Keratinocyte (primary cell): ENCODE results near the gene PPIP5K2. TPM values are rescaled to one million over a fixed set of nuclear protein-coding genes. Genes with fewer than 3 reads are reported as not detected.
A peak's percentile ranks its signal among the peaks of the same experiment; 100 is the strongest.

Experiments used
- DNase-seq: peaks from one replicate; pipeline ENCODE4 v3.0.0-alpha.2; 2011; ENCODE audit warnings: low read depth, missing footprints, low spot score
- FAIRE-seq: peaks from 2 replicates; lab custom pipeline; 2011; peaks lifted over from hg19 to GRCh38; lab: Jason Lieb, UNC
- H2AFZ ChIP-seq: 2 replicates; pipeline ENCODE4 v1.6.0; 2012; ENCODE audit warnings: low read length, control low read depth, inconsistent platforms; ENCODE audit not compliant: control insufficient read depth
- H3K27ac ChIP-seq: 2 replicates; pipeline ENCODE4 v1.5.1; 2011; ENCODE audit warnings: low read length; ENCODE audit not compliant: control insufficient read depth, insufficient read depth
- H3K27me3 ChIP-seq: 3 replicates; pipeline ENCODE4 v1.6.0; 2011; ENCODE audit warnings: low read length; ENCODE audit not compliant: control insufficient read depth, insufficient read depth; ENCODE audit errors: extremely low read depth
- H3K36me3 ChIP-seq, 2 experiments: 2 replicates in 1 of 2; 3 replicates in 1 of 2; pipeline ENCODE4 v1.5.1; 2011; ENCODE audit warnings: low read length in 2 of 2, mild to moderate bottlenecking in 1 of 2; ENCODE audit not compliant: control insufficient read depth in 2 of 2, insufficient read depth in 2 of 2; ENCODE audit errors: extremely low read depth in 1 of 2
- H3K4me1 ChIP-seq: 3 replicates; pipeline ENCODE4 v1.5.1; 2011; ENCODE audit warnings: low read length; ENCODE audit not compliant: control insufficient read depth, insufficient read depth; ENCODE audit errors: extremely low read depth
- H3K4me2 ChIP-seq: 3 replicates; pipeline ENCODE4 v1.6.0; 2011; ENCODE audit warnings: low read depth, low read length; ENCODE audit not compliant: control insufficient read depth, insufficient read depth; ENCODE audit errors: extremely low read depth
- H3K4me3 ChIP-seq, 3 experiments: fragments of 200-600 bp in 1 of 3; sonication (generic) in 1 of 3; 2 replicates in 2 of 3; 3 replicates in 1 of 3; pipeline ENCODE4 v1.5.1; 2011 to 2016; ENCODE audit warnings: low read length in 3 of 3, mild to moderate bottlenecking in 3 of 3, control low read depth in 2 of 3, inconsistent platforms in 1 of 3, low read depth in 1 of 3, mixed read lengths in 1 of 3, mixed run types in 1 of 3, moderate library complexity in 1 of 3; ENCODE audit not compliant: control insufficient read depth in 2 of 3, insufficient read depth in 2 of 3; ENCODE audit errors: extremely low read depth in 1 of 3
- H3K79me2 ChIP-seq: 2 replicates; pipeline ENCODE4 v1.6.0; 2012; ENCODE audit warnings: low read length; ENCODE audit not compliant: control insufficient read depth, insufficient read depth
- H3K9ac ChIP-seq: 3 replicates; pipeline ENCODE4 v1.6.0; 2011; ENCODE audit warnings: low read length; ENCODE audit not compliant: control insufficient read depth, insufficient read depth; ENCODE audit errors: extremely low read depth
- H3K9me1 ChIP-seq: 3 replicates; pipeline ENCODE4 v1.6.0; 2011; ENCODE audit warnings: low read length; ENCODE audit not compliant: control insufficient read depth, insufficient read depth; ENCODE audit errors: extremely low read depth
- H3K9me3 ChIP-seq: 2 replicates; pipeline ENCODE4 v1.5.1; 2012; ENCODE audit warnings: low read depth, low read length; ENCODE audit not compliant: control insufficient read depth
- H4K20me1 ChIP-seq: 3 replicates; pipeline ENCODE4 v1.6.0; 2011; ENCODE audit warnings: low read length; ENCODE audit not compliant: control insufficient read depth, insufficient read depth; ENCODE audit errors: extremely low read depth
- CTCF ChIP-seq, 3 experiments: IDR thresholded peaks in 1 of 3; conservative IDR thresholded peaks in 1 of 3; optimal IDR thresholded peaks in 1 of 3; 2 replicates in 2 of 3; 3 replicates in 1 of 3; pipeline versions ENCODE3 to v1.5.1; 2011; ENCODE audit warnings: low read length in 3 of 3, mild to moderate bottlenecking in 3 of 3, moderate library complexity in 2 of 3, control low read depth in 1 of 3, inconsistent platforms in 1 of 3; ENCODE audit not compliant: insufficient read depth in 2 of 3; ENCODE audit errors: extremely low read depth in 1 of 3
- EZH2 ChIP-seq: IDR thresholded peaks from one replicate; pipeline ENCODE4 v1.6.1; 2012; ENCODE audit warnings: inconsistent platforms, mild to moderate bottlenecking, low read length, moderate library complexity
- dilution Hi-C: fragments of 300-500 bp; cut with MboI; formaldehyde crosslinking; loops from one replicate; pipeline ENCODE4 v1.7.0; 2020; ENCODE audit warnings: low sequenced_read_pairs; ENCODE audit not compliant: extremely low pct_ligation_motif_present
- polyA plus RNA-seq, 5 experiments: library from polyadenylated mRNA; depleted of rRNA in 3 of 5; stranded (reverse) in 3 of 5; stranded (forward) in 1 of 5; unstranded in 1 of 5; fragments of >200 nt; gene quantifications; 1 replicate in 1 of 5; 2 replicates in 3 of 5; 3 replicates in 1 of 5; pipeline versions ENCODE4 v1.2.1 to v1.2.3, GENCODE V29; 2011 to 2012; ENCODE audit warnings: missing spikeins in 2 of 5, low read depth in 1 of 5, low replicate concordance in 1 of 5

PPIP5K2 gene
- polyA plus RNA-seq, 1 donor (not counting 4 experiments of a cell fraction or from before 2014, with no cell fraction given) = 27.8 TPM

GRCh38 chr5:103114440-103114839 lies 5.7 kb upstream of the PPIP5K2 start:
- Histone ChIP-seq H3K27ac (no peak overlapping the region), H3K36me3 (no peaks in the 10 kb centered on the region), H3K4me3 (no peak overlapping the region), H3K79me2 (peaks cover 39% of the 10 kb centered on the region), H3K9me1 (no peaks in the 10 kb centered on the region), H3K4me2 (no peak overlapping the region), H3K9ac (no peak overlapping the region), H4K20me1 (no peaks in the 10 kb centered on the region), H3K4me1 (no peaks in the 10 kb centered on the region), H2AFZ (no peak overlapping the region), H3K27me3 (no peaks in the 10 kb centered on the region), H3K9me3 (no peaks in the 10 kb centered on the region)
- FAIRE-seq (no peak), DNase-seq (no peak)
- dilution Hi-C loops = no loop called here
- TF ChIP-seq EZH2 (no peak), CTCF (optimal IDR thresholded peaks at IDR 0.05 in 1 of 3, IDR thresholded peaks at IDR 0.05 in 1 of 3, conservative IDR thresholded peaks at IDR 0.05 in 1 of 3; ENCODE audit: extremely low read depth in 1 of 3, insufficient read depth in 2 of 3, low read length in 3 of 3) (no peak)

GRCh38 chr5:103117471-103117991 lies 2.6 kb upstream of the PPIP5K2 start:
- no peaks in the 10 kb centered on the region for H3K9me3 ChIP-seq
- dilution Hi-C loops = no loop called here
- no peak overlapping the region for H3K27ac ChIP-seq
- H3K9me1 ChIP-seq = no peaks in the 10 kb centered on the region
- H4K20me1 ChIP-seq = no peaks in the 10 kb centered on the region
- no peak overlapping the region for H3K4me3 ChIP-seq
- H3K79me2 ChIP-seq = peaks cover 51% of the 10 kb centered on the region
- TF ChIP-seq EZH2 = no peak
- no peak for TF ChIP-seq CTCF (optimal IDR thresholded peaks at IDR 0.05 in 1 of 3, IDR thresholded peaks at IDR 0.05 in 1 of 3, conservative IDR thresholded peaks at IDR 0.05 in 1 of 3; ENCODE audit: extremely low read depth in 1 of 3, insufficient read depth in 2 of 3, low read length in 3 of 3)
- peak overlapping the region; percentile 92 for H3K4me2 ChIP-seq
- H3K9ac ChIP-seq = no peak overlapping the region
- peaks cover 5% of the 10 kb centered on the region for H3K4me1 ChIP-seq
- H3K27me3 ChIP-seq = no peaks in the 10 kb centered on the region
- no peak overlapping the region for H2AFZ ChIP-seq
- no peaks in the 10 kb centered on the region for H3K36me3 ChIP-seq
- no peak for DNase-seq
- FAIRE-seq = no peak
